ENCODE results near the gene MRPL46. TPM values are rescaled to one million over a fixed set of nuclear protein-coding genes. Genes with fewer than 3 reads are reported as not detected.
A peak's percentile ranks its signal among the peaks of the same experiment; 100 is the strongest.

MRPL46 gene
- total RNA-seq, 1 donor from 2014 or later = 17.8 TPM

DNA sequence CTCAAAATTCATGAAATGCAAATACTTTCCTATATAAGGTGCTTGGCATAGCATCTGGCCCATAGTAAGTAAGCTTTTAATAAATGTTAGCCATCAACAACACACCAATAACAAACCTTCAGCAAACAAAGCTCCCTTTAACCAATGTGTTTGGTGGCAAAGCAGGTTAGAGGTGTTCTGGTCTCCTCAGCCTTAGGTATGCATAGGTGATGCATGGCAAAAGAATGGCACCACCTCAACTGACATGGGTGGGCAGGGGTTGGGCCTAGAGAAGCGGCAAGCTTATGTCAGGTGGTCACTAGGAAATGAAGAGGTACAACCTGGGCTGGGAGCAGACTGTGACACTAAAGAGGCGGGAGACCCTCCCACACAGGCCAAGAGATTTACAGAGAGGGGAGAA is 38.5 kb upstream of the MRPL46 start:
- no peaks in the 10 kb centered on the region for H3K27me3 ChIP-seq
- no peak for DNase-seq (ENCODE audit: low spot score)
- no peaks in the 10 kb centered on the region for H3K4me1 Mint-ChIP-seq
- no peak overlapping the region for H3K4me2 ChIP-seq
- no peak overlapping the region for H3K27ac Mint-ChIP-seq
- no peaks in the 10 kb centered on the region for H3K9me3 ChIP-seq (ENCODE audit: low read depth)
- H3K9ac ChIP-seq = no peak overlapping the region
- H4K20me1 ChIP-seq (ENCODE audit: low read depth) = no peaks in the 10 kb centered on the region
- H3K27me3 Mint-ChIP-seq (ENCODE audit: insufficient read depth, low read depth) = peaks cover 3% of the 10 kb centered on the region
- no peaks in the 10 kb centered on the region for H3K4me1 ChIP-seq
- H3K4me3 Mint-ChIP-seq = no peak overlapping the region
- peaks cover 3% of the 10 kb centered on the region for H3F3A ChIP-seq (ENCODE audit: low read depth)
- no peaks in the 10 kb centered on the region for H3K9me3 Mint-ChIP-seq
- no peak for TF ChIP-seq EZH2phosphoT487 (IDR thresholded peaks at IDR 0.05)
- no peak for TF ChIP-seq EZH2 (IDR thresholded peaks at IDR 0.05)
- TF ChIP-seq, protein P1, sequence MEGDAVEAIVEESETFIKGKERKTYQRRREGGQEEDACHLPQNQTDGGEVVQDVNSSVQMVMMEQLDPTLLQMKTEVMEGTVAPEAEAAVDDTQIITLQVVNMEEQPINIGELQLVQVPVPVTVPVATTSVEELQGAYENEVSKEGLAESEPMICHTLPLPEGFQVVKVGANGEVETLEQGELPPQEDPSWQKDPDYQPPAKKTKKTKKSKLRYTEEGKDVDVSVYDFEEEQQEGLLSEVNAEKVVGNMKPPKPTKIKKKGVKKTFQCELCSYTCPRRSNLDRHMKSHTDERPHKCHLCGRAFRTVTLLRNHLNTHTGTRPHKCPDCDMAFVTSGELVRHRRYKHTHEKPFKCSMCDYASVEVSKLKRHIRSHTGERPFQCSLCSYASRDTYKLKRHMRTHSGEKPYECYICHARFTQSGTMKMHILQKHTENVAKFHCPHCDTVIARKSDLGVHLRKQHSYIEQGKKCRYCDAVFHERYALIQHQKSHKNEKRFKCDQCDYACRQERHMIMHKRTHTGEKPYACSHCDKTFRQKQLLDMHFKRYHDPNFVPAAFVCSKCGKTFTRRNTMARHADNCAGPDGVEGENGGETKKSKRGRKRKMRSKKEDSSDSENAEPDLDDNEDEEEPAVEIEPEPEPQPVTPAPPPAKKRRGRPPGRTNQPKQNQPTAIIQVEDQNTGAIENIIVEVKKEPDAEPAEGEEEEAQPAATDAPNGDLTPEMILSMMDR (IDR thresholded peaks at IDR 0.05) = no peak
- H3K36me3 Mint-ChIP-seq = peaks cover 21% of the 10 kb centered on the region
- no peak overlapping the region for H2AFZ ChIP-seq (replicated peaks)
- H3K36me3 ChIP-seq = no peaks in the 10 kb centered on the region
- H3K27ac ChIP-seq = no peak overlapping the region
- H3K79me2 ChIP-seq (ENCODE audit: low read depth) = no peaks in the 10 kb centered on the region
- H3K4me3 ChIP-seq = no peak overlapping the region

DNA sequence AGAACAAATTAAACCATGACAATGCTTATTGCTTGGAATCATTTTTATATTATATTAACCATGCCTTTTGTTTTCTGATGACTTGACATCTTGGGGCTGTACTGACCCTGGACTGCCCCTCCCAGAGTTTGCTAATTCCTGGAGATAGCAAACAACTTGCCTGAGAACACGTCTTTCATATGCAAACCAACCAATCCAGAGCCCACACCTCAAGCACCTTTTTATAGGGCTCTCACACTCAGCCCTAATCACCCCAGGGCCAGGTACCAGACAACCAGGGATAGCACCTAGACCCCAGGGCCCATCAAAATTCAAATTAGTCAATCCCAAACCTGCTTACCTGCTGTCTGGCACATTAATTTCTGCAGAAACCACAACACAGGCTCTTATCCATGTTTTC is 37.3 kb upstream of the MRPL46 start:
- Histone ChIP-seq H3K9me3 (ENCODE audit: low read depth) (no peaks in the 10 kb centered on the region), H3K36me3 (no peaks in the 10 kb centered on the region), H3K4me2 (no peak overlapping the region), H3K9ac (no peak overlapping the region), H3K4me3 (no peak overlapping the region), H3K79me2 (ENCODE audit: low read depth) (no peaks in the 10 kb centered on the region), H4K20me1 (ENCODE audit: low read depth) (no peaks in the 10 kb centered on the region), H3K4me1 (peaks cover under 1% of the 10 kb centered on the region), H3F3A (ENCODE audit: low read depth) (peaks cover 7% of the 10 kb centered on the region), H3K27ac (no peak overlapping the region), H2AFZ (replicated peaks) (no peak overlapping the region), H3K27me3 (no peaks in the 10 kb centered on the region)
- H3K36me3 Mint-ChIP-seq = peaks cover 15% of the 10 kb centered on the region
- peaks cover 3% of the 10 kb centered on the region for H3K27me3 Mint-ChIP-seq (ENCODE audit: insufficient read depth, low read depth)
- no peaks in the 10 kb centered on the region for H3K9me3 Mint-ChIP-seq
- no peak overlapping the region for H3K27ac Mint-ChIP-seq
- DNase-seq (ENCODE audit: low spot score) = no peak
- TF ChIP-seq EZH2 (IDR thresholded peaks at IDR 0.05) (no peak), EZH2phosphoT487 (IDR thresholded peaks at IDR 0.05) (no peak)
- no peak overlapping the region for H3K4me3 Mint-ChIP-seq
- H3K4me1 Mint-ChIP-seq = peaks cover 4% of the 10 kb centered on the region

DNA sequence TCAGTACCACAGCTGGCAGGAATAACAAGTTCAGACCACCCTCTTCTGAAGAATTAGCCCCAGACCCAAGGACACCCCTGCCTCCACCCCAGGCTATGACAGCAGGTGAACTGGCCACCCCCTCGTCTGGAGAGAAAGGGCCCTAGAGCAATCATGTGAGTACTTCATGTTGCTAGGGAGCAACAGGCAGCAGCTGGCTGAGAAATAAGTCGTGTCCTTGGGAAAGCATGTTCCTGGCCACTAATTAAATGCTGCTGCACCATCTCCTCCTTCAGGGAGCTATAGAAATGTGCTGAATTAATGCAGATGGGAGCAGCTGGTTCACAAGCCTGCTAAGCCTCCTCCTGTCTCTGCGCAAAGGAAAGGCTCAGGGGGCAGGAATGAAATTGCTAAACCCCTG is 31.8 kb upstream of the MRPL46 start:
- Histone ChIP-seq H3K36me3 (no peaks in the 10 kb centered on the region), H3K9ac (no peak overlapping the region), H3K27ac (no peak overlapping the region), H3F3A (ENCODE audit: low read depth) (peaks cover 10% of the 10 kb centered on the region), H3K27me3 (no peaks in the 10 kb centered on the region), H3K4me2 (no peak overlapping the region), H3K4me1 (peaks cover 6% of the 10 kb centered on the region), H3K9me3 (ENCODE audit: low read depth) (no peaks in the 10 kb centered on the region), H4K20me1 (ENCODE audit: low read depth) (no peaks in the 10 kb centered on the region), H2AFZ (replicated peaks) (no peak overlapping the region), H3K79me2 (ENCODE audit: low read depth) (no peaks in the 10 kb centered on the region), H3K4me3 (no peak overlapping the region)
- Mint-ChIP-seq H3K4me3 (no peak overlapping the region), H3K27me3 (ENCODE audit: insufficient read depth, low read depth) (peaks cover 3% of the 10 kb centered on the region), H3K9me3 (no peaks in the 10 kb centered on the region), H3K36me3 (peaks cover 4% of the 10 kb centered on the region), H3K27ac (peak overlapping the region; percentile 90), H3K4me1 (peaks cover 14% of the 10 kb centered on the region)
- no peak for TF ChIP-seq EZH2 (IDR thresholded peaks at IDR 0.05)
- TF ChIP-seq, protein P1 (IDR thresholded peaks at IDR 0.05) = no peak
- no peak for TF ChIP-seq EZH2phosphoT487 (IDR thresholded peaks at IDR 0.05)
- DNase-seq (ENCODE audit: low spot score) = peak; percentile 31

DNA sequence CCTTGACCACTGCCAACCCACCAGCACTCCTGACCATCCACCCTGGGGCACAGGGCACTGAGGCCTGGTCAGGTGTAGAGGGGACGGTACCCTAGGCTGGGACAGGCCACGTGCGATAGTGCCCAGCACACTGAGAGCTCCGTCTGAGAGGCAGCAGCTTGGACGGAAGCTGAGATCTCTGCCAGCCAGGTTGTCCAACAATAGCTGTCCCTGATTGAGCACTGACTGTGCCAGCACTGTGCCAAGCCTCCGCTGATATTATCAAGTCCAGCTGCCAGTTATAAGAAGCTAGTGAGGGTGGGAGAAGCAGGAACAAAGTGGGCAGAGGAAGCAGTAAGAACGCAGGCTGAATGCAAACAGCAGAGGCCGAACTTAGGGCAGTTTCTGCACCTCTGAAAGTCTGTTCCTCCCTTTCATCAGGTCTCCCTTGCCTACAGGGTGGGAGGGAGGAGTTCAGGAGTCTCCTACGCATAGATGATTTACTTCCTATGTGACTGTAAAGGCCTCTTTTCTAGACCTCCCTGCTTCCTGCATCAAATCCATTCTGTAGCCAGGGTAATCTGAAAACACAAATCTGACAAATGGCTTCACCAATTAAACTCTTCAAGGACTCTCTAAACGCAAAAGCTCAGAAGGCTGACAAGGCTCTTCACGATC is 30.0 kb upstream of the MRPL46 start:
- Histone ChIP-seq H3K27me3 (no peaks in the 10 kb centered on the region), H3K4me1 (peaks cover 6% of the 10 kb centered on the region), H3K27ac (no peak overlapping the region), H3K79me2 (ENCODE audit: low read depth) (no peaks in the 10 kb centered on the region), H3K9ac (no peak overlapping the region), H4K20me1 (ENCODE audit: low read depth) (no peaks in the 10 kb centered on the region), H3K9me3 (ENCODE audit: low read depth) (no peaks in the 10 kb centered on the region), H3K36me3 (no peaks in the 10 kb centered on the region), H3K4me2 (no peak overlapping the region), H3F3A (ENCODE audit: low read depth) (peaks cover 7% of the 10 kb centered on the region), H3K4me3 (no peak overlapping the region), H2AFZ (replicated peaks) (no peak overlapping the region)
- no peak for TF ChIP-seq EZH2 (IDR thresholded peaks at IDR 0.05)
- TF ChIP-seq, protein P1 (IDR thresholded peaks at IDR 0.05) = no peak
- no peak for DNase-seq (ENCODE audit: low spot score)
- Mint-ChIP-seq H3K4me3 (no peak overlapping the region), H3K36me3 (peaks cover 4% of the 10 kb centered on the region), H3K4me1 (peaks cover 14% of the 10 kb centered on the region), H3K27me3 (ENCODE audit: insufficient read depth, low read depth) (peaks cover 4% of the 10 kb centered on the region), H3K9me3 (no peaks in the 10 kb centered on the region), H3K27ac (peak overlapping the region; percentile 4)
